HCT116 (cell line): Measurements from ENCODE around the gene HCFC1. TPM values are rescaled to one million over a fixed set of nuclear protein-coding genes. Genes with fewer than 3 reads are reported as not detected.

Experiments
- ATAC-seq: fragments of 200-7000 bp; cut with Tn5 transposase; 2 replicates; pipeline ENCODE4 v1.9.1; 2020; ENCODE audit warnings: mild to moderate bottlenecking, moderate library complexity
- BruUV-seq: library from RNA; stranded (reverse); fragments of 400-500 nt; replicated peaks from 2 replicates; lab custom pipeline; 2021; lab: Mats Ljungman, UMichigan
- CTCF ChIA-PET: fragments of 300-600 bp; sonication (Branson Sonifier 250); formaldehyde crosslinking; loops from one replicate; lab custom pipeline; 2021; ENCODE audit warnings: antibody characterized with exemption; lab: Charles Lee
- POLR2A ChIA-PET: fragments of 300-600, 350-600 bp; sonication (Branson Sonifier 250); formaldehyde crosslinking; loops from one replicate; lab custom pipeline; 2021; ENCODE audit warnings: antibody characterized with exemption; lab: Charles Lee
- RAD21 ChIA-PET, 2 experiments: fragments of 300-600 bp; sonication (Branson Sonifier 250); formaldehyde crosslinking; loops; one replicate each; lab custom pipeline; 2023; ENCODE audit warnings: low total read pairs in 2 of 2; ENCODE audit not compliant: uncharacterized antibody in 2 of 2, unreplicated experiment in 2 of 2, low non-redundant PET in 1 of 2; lab: Charles Lee
- DNase-seq: peaks from one replicate; pipeline ENCODE4 v3.0.0-alpha.2; 2010; ENCODE audit warnings: low read depth, low spot score
- H2AFZ ChIP-seq: fragments of 200-600 bp; shearing (Covaris generic), sonication (generic); 2 replicates; pipeline ENCODE4 v1.6.1; 2017; ENCODE audit warnings: low read depth, mixed run types, mixed read lengths, antibody characterized with exemption, low read length; ENCODE audit not compliant: poor library complexity, severe bottlenecking
- H3K27ac ChIP-seq: 2 replicates; pipeline ENCODE4 v1.5.1; 2012; ENCODE audit warnings: low read depth, low read length
- H3K27me3 ChIP-seq: fragments of 200-600 bp; sonication (generic); 2 replicates; pipeline ENCODE4 v1.6.1; 2016; ENCODE audit warnings: mixed run types, low read length, mixed read lengths; ENCODE audit not compliant: insufficient read depth
- H3K36me3 ChIP-seq, 2 experiments: fragments of 200-500 bp in 1 of 2; fragments of 200-600 bp in 1 of 2; sonication (Bioruptor generic) in 1 of 2; sonication (generic) in 1 of 2; 2 replicates each; pipeline versions ENCODE4 v1.5.1 to v1.6.1; 2014 to 2016; ENCODE audit warnings: low read length in 2 of 2, inconsistent platforms in 1 of 2, mixed read lengths in 1 of 2, mixed run types in 1 of 2; ENCODE audit not compliant: insufficient read depth in 2 of 2, control insufficient read depth in 1 of 2
- H3K4me1 ChIP-seq, 2 experiments: fragments of 200-600 bp in 1 of 2; sonication (generic) in 1 of 2; 2 replicates each; pipeline versions ENCODE4 v1.5.1 to v1.6.1; 2012 to 2017; ENCODE audit warnings: low read length in 2 of 2, inconsistent platforms in 1 of 2, mild to moderate bottlenecking in 1 of 2, mixed read lengths in 1 of 2, mixed run types in 1 of 2, moderate library complexity in 1 of 2; ENCODE audit not compliant: insufficient read depth in 2 of 2, control insufficient read depth in 1 of 2
- H3K4me2 ChIP-seq: fragments of 200-600 bp; sonication (generic); 2 replicates; pipeline ENCODE4 v1.6.1; 2017; ENCODE audit warnings: mixed run types, low read length, mixed read lengths
- H3K4me3 ChIP-seq, 2 experiments: fragments of 200-600 bp in 1 of 2; sonication (generic) in 1 of 2; replicated peaks in 1 of 2; 2 replicates each; pipeline ENCODE4 v1.5.1; 2011 to 2016; ENCODE audit warnings: low read length in 2 of 2, control low read depth in 1 of 2, low read depth in 1 of 2, mild to moderate bottlenecking in 1 of 2, mixed read lengths in 1 of 2, mixed run types in 1 of 2
- H3K79me2 ChIP-seq: fragments of 200-600 bp; sonication (generic); 2 replicates; pipeline ENCODE4 v1.6.1; 2017; ENCODE audit warnings: mild to moderate bottlenecking, mixed run types, low read length, moderate library complexity, mixed read lengths; ENCODE audit not compliant: insufficient read depth
- H3K9ac ChIP-seq: fragments of 200-600 bp; sonication (generic); 2 replicates; pipeline ENCODE4 v1.6.1; 2016; ENCODE audit warnings: low read length, mixed read lengths
- H3K9me2 ChIP-seq: fragments of 200-600 bp; sonication (generic), shearing (Covaris generic); 2 replicates; pipeline ENCODE4 v1.6.1; 2017; ENCODE audit warnings: mixed run types, mild to moderate bottlenecking, moderate library complexity; ENCODE audit not compliant: insufficient read depth
- H3K9me3 ChIP-seq, 2 experiments: fragments of 200-500 bp in 1 of 2; fragments of 200-600 bp in 1 of 2; sonication (Bioruptor generic) in 1 of 2; sonication (generic) in 1 of 2; 2 replicates each; pipeline ENCODE4 v1.6.1; 2014 to 2017; ENCODE audit warnings: low read length in 2 of 2, mixed read lengths in 2 of 2, inconsistent platforms in 1 of 2, low read depth in 1 of 2, mild to moderate bottlenecking in 1 of 2, mixed run types in 1 of 2, moderate library complexity in 1 of 2; ENCODE audit not compliant: control insufficient read depth in 1 of 2, insufficient read depth in 1 of 2
- H4K20me1 ChIP-seq: fragments of 200-600 bp; sonication (generic), shearing (Covaris generic); 2 replicates; pipeline ENCODE4 v1.6.1; 2017; ENCODE audit warnings: mixed run types, mild to moderate bottlenecking, moderate library complexity; ENCODE audit not compliant: insufficient read depth
- EGR1 ChIP-seq: IDR thresholded peaks from 2 replicates; pipeline ENCODE4 v1.6.1; 2012; ENCODE audit warnings: low read depth
- EZH2phosphoT487 ChIP-seq: fragments of 200-600 bp; IDR thresholded peaks from 2 replicates; pipeline ENCODE4 v1.6.1; 2018; ENCODE audit warnings: antibody characterized with exemption, borderline replicate concordance
- POLR2A ChIP-seq: IDR thresholded peaks from 2 replicates; pipeline ENCODE4 v1.7.0; 2011; ENCODE audit warnings: borderline replicate concordance; ENCODE audit not compliant: insufficient read depth, insufficient read length; ENCODE audit errors: extremely low read depth
- POLR2AphosphoS5 ChIP-seq: IDR thresholded peaks from 2 replicates; pipeline ENCODE4 v1.6.1; 2011; ENCODE audit warnings: mild to moderate bottlenecking, low read depth, low read length, moderate library complexity
- ZFX ChIP-seq: fragments of 450-650 bp; IDR thresholded peaks from 2 replicates; pipeline ENCODE4 v1.6.1; 2017
- intact Hi-C: fragments of 100-400 bp; cut with micrococcal nuclease; formaldehyde crosslinking; loops from 2 replicates; pipeline ENCODE4 v1.10.0; 2022
- total RNA-seq: library from RNA; stranded (reverse); gene quantifications from one replicate; pipeline ENCODE4 v1.2.1, GENCODE V29; 2021; ENCODE audit not compliant: unreplicated experiment
- TF ChIP-seq, protein P1 (sequence below), 3 experiments: fragments of 200-600 bp in 1 of 3; sonication (generic) in 1 of 3; IDR thresholded peaks in 2 of 3; conservative IDR thresholded peaks in 1 of 3; 2 replicates each; pipeline ENCODE4 v1.5.1; 2012 to 2017; ENCODE audit warnings: low read depth in 2 of 3, low read length in 2 of 3, antibody characterized with exemption in 1 of 3, borderline replicate concordance in 1 of 3, control low read depth in 1 of 3, mild to moderate bottlenecking in 1 of 3, mixed read lengths in 1 of 3, mixed run types in 1 of 3, moderate library complexity in 1 of 3; ENCODE audit not compliant: insufficient read depth in 1 of 3

HCFC1 gene
- total RNA-seq, 1 experiment from 2014 or later: 72.8 TPM

DNA sequence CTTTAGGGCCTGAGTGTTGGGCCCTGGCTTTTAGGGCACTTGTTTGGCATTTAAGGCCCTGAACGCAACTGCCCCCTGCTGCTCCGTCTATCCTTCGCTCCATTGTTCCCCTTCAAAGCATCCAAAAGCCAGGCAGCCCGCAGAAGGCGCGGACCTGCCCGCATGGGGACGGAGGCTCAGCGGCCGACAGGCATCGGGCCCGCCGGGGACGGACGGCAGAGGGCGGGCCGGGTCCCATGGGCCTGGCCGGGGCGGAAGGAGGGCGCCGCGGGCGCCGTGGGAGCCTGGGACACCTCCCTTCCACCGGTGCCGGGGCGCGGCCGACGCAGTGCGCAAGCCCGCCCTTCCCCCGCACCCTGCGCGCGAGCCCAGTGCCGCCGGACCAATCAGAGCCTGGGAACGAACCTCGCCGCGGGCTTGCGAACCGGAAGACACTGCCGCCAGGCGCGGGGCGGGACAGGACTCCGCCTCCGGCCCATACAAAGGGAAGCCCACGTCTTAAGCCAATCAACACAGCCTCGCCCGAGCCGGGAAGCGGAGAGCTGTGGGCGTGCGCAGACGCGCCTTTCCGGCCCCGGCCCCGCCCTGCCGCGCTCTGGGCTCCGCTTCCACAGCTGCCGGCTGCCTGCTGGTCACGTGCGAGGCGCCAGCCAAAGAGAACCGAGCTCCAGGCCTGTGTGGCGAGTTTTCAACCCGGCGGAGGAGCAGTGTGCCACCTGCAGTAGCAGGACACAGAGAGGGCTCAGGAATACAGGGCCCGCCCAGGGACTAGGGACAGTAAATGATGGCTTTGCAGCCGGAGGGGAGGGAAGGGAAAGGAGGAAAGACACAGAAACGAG is 43.5 kb downstream of the HCFC1 start:
- Histone ChIP-seq H3K4me1 (peaks cover 22 to 43% of the 10 kb centered on the region in 2 experiments), H3K9me3 (no peaks in the 10 kb centered on the region), H3K79me2 (peaks cover 39% of the 10 kb centered on the region), H3K9me2 (no peaks in the 10 kb centered on the region), H3K36me3 (peaks cover 0 to 5% of the 10 kb centered on the region in 2 experiments; a peak in 2 of 4 replicates), H3K27me3 (no peaks in the 10 kb centered on the region), H4K20me1 (no peaks in the 10 kb centered on the region), H3K27ac (peak overlapping the region; percentile 99), H3K4me3 (peak overlapping the region; percentile 69 to 71), H3K4me2 (peak overlapping the region; percentile 87), H3K9ac (peak overlapping the region; percentile 80), H2AFZ (no peak overlapping the region)
- ChIA-PET POLR2A (interaction anchor here (0.8 to 2.3 kb wide), 6 partner anchors 11 to 456 kb away, joined by 3 to 10 read pairs (median 4); partner anchors contain the start of genes HCFC1, IDH3G, RENBP and SSR4), CTCF (interaction anchor here (2.5 kb wide), 1 partner anchor 19 kb away, joined by 14 read pairs; no protein-coding TSS in a partner anchor), RAD21 (no interaction called here)
- ATAC-seq (peak; percentile 85), DNase-seq (peak; percentile 93)
- intact Hi-C loops: no loop called here
- TF ChIP-seq POLR2A: peak; percentile 61
- TF ChIP-seq, protein P1, sequence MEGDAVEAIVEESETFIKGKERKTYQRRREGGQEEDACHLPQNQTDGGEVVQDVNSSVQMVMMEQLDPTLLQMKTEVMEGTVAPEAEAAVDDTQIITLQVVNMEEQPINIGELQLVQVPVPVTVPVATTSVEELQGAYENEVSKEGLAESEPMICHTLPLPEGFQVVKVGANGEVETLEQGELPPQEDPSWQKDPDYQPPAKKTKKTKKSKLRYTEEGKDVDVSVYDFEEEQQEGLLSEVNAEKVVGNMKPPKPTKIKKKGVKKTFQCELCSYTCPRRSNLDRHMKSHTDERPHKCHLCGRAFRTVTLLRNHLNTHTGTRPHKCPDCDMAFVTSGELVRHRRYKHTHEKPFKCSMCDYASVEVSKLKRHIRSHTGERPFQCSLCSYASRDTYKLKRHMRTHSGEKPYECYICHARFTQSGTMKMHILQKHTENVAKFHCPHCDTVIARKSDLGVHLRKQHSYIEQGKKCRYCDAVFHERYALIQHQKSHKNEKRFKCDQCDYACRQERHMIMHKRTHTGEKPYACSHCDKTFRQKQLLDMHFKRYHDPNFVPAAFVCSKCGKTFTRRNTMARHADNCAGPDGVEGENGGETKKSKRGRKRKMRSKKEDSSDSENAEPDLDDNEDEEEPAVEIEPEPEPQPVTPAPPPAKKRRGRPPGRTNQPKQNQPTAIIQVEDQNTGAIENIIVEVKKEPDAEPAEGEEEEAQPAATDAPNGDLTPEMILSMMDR (IDR thresholded peaks at IDR 0.05 in 2 of 3, conservative IDR thresholded peaks at IDR 0.05 in 1 of 3; ENCODE audit: borderline replicate concordance in 1 of 3, insufficient read depth in 1 of 3, low read depth in 2 of 3, low read length in 2 of 3): peak in 1 of 3 experiments; percentile 8; a peak in 1 of 6 replicates
- no peak for TF ChIP-seq EZH2phosphoT487
- TF ChIP-seq ZFX: peak; percentile 67
- TF ChIP-seq EGR1: no peak
- TF ChIP-seq POLR2AphosphoS5: peak; percentile 69
- BruUV-seq: no TSS peak
